Neural crest cell (in vitro differentiated cells): ENCODE data around the gene CCNJL. TPM values are rescaled to one million over a fixed set of nuclear protein-coding genes. Genes with fewer than 3 reads are reported as not detected.

Experiments
- DNase-seq: peaks from one replicate; pipeline ENCODE4 v3.0.0; 2021; ENCODE audit warnings: low read depth, mixed read lengths, low spot score
- H3K27ac Mint-ChIP-seq: one replicate; pipeline ENCODE4 v1.8.0; 2021; ENCODE audit warnings: mild to moderate bottlenecking, mixed read lengths; ENCODE audit not compliant: unreplicated experiment
- H3K27me3 Mint-ChIP-seq: 2 replicates; pipeline ENCODE4 v1.8.0; 2021; ENCODE audit warnings: low read depth, mild to moderate bottlenecking, mixed read lengths
- H3K36me3 Mint-ChIP-seq: 2 replicates; pipeline ENCODE4 v1.8.0; 2021; ENCODE audit warnings: low read depth, mild to moderate bottlenecking, mixed read lengths
- H3K4me1 Mint-ChIP-seq: 2 replicates; pipeline ENCODE4 v1.8.0; 2021; ENCODE audit warnings: mixed read lengths
- H3K4me3 Mint-ChIP-seq: one replicate; pipeline ENCODE4 v1.8.0; 2021; ENCODE audit warnings: mild to moderate bottlenecking, mixed read lengths
- H3K9me3 Mint-ChIP-seq: 2 replicates; pipeline ENCODE4 v1.8.0; 2021; ENCODE audit warnings: mixed read lengths
- total RNA-seq: library from RNA; stranded (reverse); gene quantifications from 2 replicates; pipeline ENCODE4 v1.2.1, GENCODE V29; 2021
- TF ChIP-seq, protein P1 (sequence below): fragments of 200-600 bp; sonication (generic); conservative IDR thresholded peaks from 2 replicates; pipeline ENCODE4 v1.5.0; 2021; ENCODE audit warnings: antibody characterized with exemption, mild to moderate bottlenecking

Gene CCNJL
- total RNA-seq, 1 donor from 2014 or later, result 29.7 TPM

DNA sequence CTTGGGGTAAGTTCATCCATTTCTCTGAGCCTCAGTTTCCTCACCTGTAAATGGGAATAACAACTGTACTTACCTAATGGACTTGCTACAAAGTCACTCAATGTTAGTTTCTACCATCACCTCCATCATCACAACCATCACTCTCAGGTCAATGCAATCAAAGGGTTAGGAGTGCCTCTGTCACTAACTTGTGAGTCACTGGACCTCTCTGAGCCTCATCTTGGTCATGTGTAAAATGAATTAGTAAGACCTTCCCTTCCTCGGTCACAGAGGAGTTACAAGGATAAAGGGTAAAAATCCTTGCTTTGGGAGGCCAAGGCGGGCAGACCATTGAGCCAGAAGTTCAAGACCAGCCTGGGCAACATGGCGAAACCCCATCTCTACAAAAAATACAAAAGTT, 70.2 kb downstream of the CCNJL start:
- Mint-ChIP-seq H3K27me3 (no peaks in the 10 kb centered on the region), H3K9me3 (no peaks in the 10 kb centered on the region), H3K4me1 (peaks cover 11% of the 10 kb centered on the region), H3K36me3 (no peaks in the 10 kb centered on the region), H3K4me3 (no peak overlapping the region), H3K27ac (no peak overlapping the region)
- no peak for DNase-seq
- TF ChIP-seq, protein P1, sequence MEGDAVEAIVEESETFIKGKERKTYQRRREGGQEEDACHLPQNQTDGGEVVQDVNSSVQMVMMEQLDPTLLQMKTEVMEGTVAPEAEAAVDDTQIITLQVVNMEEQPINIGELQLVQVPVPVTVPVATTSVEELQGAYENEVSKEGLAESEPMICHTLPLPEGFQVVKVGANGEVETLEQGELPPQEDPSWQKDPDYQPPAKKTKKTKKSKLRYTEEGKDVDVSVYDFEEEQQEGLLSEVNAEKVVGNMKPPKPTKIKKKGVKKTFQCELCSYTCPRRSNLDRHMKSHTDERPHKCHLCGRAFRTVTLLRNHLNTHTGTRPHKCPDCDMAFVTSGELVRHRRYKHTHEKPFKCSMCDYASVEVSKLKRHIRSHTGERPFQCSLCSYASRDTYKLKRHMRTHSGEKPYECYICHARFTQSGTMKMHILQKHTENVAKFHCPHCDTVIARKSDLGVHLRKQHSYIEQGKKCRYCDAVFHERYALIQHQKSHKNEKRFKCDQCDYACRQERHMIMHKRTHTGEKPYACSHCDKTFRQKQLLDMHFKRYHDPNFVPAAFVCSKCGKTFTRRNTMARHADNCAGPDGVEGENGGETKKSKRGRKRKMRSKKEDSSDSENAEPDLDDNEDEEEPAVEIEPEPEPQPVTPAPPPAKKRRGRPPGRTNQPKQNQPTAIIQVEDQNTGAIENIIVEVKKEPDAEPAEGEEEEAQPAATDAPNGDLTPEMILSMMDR, result no peak

DNA sequence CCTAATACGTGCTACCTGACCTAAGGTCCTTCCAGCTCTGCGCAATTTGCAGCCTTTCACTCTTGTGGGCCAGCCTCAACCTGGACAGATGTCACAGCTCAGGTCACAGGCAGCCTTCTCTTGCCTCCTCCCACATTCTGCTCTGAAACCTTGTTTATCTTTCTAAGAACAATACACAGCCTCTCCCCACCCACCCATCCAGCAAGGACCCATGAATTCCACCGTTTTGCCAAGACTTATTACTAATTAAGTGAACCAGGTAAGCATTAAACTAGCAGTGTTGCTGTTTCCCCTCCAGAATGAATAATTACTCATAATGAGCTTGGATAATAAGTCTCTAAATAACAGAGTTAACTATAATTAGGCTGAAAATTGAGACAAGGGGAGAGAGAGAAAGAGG, 72.0 kb downstream of the CCNJL start:
- peak overlapping the region; percentile 24 for H3K27ac Mint-ChIP-seq
- H3K27me3 Mint-ChIP-seq, result no peaks in the 10 kb centered on the region
- peaks cover 11% of the 10 kb centered on the region for H3K4me1 Mint-ChIP-seq
- H3K9me3 Mint-ChIP-seq, result no peaks in the 10 kb centered on the region
- DNase-seq, result no peak
- no peak overlapping the region for H3K4me3 Mint-ChIP-seq
- H3K36me3 Mint-ChIP-seq, result no peaks in the 10 kb centered on the region
- TF ChIP-seq, protein P1, result no peak

DNA sequence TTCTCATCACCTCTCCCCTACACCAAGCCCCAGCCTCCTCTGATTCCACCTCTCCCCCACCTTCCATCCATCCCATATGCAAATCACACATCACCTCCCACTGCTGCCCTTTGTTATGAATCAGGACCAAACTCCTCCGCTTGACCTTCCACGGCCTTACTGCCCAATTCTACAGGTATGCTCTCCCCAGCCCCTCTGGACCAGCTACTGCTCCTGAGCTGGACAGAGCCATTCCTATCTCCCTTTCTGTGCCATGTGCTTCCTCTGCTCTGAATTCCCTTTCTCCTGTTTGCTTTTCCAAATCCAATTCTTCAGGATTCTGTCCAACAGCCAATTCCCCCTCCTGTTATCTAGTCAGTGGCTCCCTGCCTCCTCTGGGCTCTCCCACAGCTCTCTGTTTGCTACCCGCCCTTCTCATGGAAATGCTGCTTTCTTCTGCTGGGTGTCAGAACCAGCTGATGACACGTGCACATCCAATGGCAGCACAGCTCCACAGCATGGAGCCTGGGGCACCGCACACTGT, 74.7 kb downstream of the CCNJL start:
- no peak for DNase-seq
- no peak overlapping the region for H3K4me3 Mint-ChIP-seq
- H3K36me3 Mint-ChIP-seq, result no peaks in the 10 kb centered on the region
- TF ChIP-seq, protein P1, result no peak
- H3K27ac Mint-ChIP-seq, result no peak overlapping the region
- H3K4me1 Mint-ChIP-seq, result peaks cover 8% of the 10 kb centered on the region
- H3K27me3 Mint-ChIP-seq, result no peaks in the 10 kb centered on the region
- no peaks in the 10 kb centered on the region for H3K9me3 Mint-ChIP-seq

DNA sequence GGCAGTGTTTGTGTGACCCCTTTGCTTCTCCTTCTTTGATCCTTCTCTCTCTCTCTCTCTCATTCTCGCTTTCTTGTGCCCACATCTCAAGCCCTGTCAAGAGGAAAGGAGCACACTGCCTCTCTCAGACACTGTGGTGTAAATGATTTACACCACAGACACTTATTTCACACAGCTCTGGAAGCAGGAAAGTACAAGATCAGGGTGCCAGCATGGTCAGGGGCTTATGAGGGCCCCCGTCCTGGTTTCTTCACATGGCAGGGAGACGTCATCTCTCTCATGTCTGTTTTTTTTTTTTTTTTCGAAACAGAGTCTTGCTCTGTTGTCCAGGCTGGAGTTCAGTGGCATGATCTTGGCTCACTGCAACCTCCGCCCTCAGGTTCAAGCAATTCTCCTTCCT, 76.6 kb downstream of the CCNJL start:
- Mint-ChIP-seq H3K36me3 (no peaks in the 10 kb centered on the region), H3K4me1 (peaks cover 5% of the 10 kb centered on the region), H3K27me3 (no peaks in the 10 kb centered on the region), H3K4me3 (no peak overlapping the region), H3K27ac (peak overlapping the region; percentile 31), H3K9me3 (no peaks in the 10 kb centered on the region)
- no peak for DNase-seq
- TF ChIP-seq, protein P1, result no peak

DNA sequence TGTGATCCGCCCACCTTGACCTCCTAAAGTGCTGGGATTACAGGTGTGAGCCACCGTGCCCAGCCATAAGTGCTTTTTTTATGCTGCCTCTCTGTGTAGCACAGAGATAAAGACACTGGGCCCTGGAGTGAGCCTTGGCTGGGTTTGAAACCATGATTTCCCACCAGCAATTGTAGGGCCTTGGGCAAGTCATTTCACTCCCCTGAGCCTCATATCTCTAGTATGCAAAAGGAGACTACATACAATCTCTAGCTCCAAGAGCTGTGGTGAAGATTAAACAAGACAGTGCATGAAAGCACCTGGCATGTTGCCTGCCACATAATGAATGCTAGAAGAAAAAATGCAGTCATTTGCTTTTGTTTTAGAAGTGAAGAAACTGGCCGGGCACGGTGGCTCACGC, 79.1 kb downstream of the CCNJL start:
- H3K27me3 Mint-ChIP-seq, result no peaks in the 10 kb centered on the region

More for the DNA sequence above, 79.1 kb downstream of the CCNJL start:
- TF ChIP-seq, protein P1, result no peak
- no peaks in the 10 kb centered on the region for H3K9me3 Mint-ChIP-seq
- H3K4me1 Mint-ChIP-seq, result no peaks in the 10 kb centered on the region
- no peak for DNase-seq
- H3K36me3 Mint-ChIP-seq, result no peaks in the 10 kb centered on the region
- H3K27ac Mint-ChIP-seq, result no peak overlapping the region
- H3K4me3 Mint-ChIP-seq, result no peak overlapping the region
